Stimulated activated CD4-positive, alpha-beta T cell treated with anti-CD3 and anti-CD28 coated beads, Interleukin-12 subunit alpha, Interleukin-12 subunit beta, amount 100 ng/mL, for 4 hours (primary cell): Measurements from ENCODE around the gene FABP3.

ENCODE experiments used
- DNase-seq: peaks from one replicate; pipeline ENCODE4 v3.0.0-alpha.2; 2020

The FABP3 gene

GRCh38 chr1:31373056-31373896 lies at the start of gene FABP3:
Gene FABP3 (minus strand): TSS chr1:31373076. CDS start chr1:31373014, 62 bp downstream.
- peak; percentile 7 for DNase-seq

- no peak for DNase-seq
These were observed 48.6 kb upstream of the FABP3 start for GRCh38 chr1:31421371-31422040.

- no peak for DNase-seq
These were observed 47.8 kb upstream of the FABP3 start for GRCh38 chr1:31420716-31421115.

GRCh38 chr1:31418626-31419323 lies 45.9 kb upstream of the FABP3 start:
- DNase-seq = no peak

GRCh38 chr1:31417148-31417547 lies 44.3 kb upstream of the FABP3 start:
- no peak for DNase-seq

GRCh38 chr1:31416101-31416736 lies 43.3 kb upstream of the FABP3 start:
- no peak for DNase-seq

- DNase-seq = no peak
These were observed 42.8 kb upstream of the FABP3 start for GRCh38 chr1:31415658-31416057.

GRCh38 chr1:31414980-31415370 lies 42.1 kb upstream of the FABP3 start:
- no peak for DNase-seq

GRCh38 chr1:31413405-31414001 lies 40.6 kb upstream of the FABP3 start:
- peak; percentile 25 for DNase-seq

- peak; percentile 30 for DNase-seq
These were observed 40.0 kb upstream of the FABP3 start, which contains the start of gene SERINC2 for GRCh38 chr1:31412732-31413404. Gene SERINC2 (plus strand): TSS chr1:31413213. CDS start chr1:31413266, 53 bp downstream.

GRCh38 chr1:31412205-31412604 lies 39.3 kb upstream of the FABP3 start:
- no peak for DNase-seq

GRCh38 chr1:31410871-31411270 lies 38.0 kb upstream of the FABP3 start:
- DNase-seq = no peak

GRCh38 chr1:31409946-31410858 lies 37.3 kb upstream of the FABP3 start:
- no peak for DNase-seq

- DNase-seq = no peak
These were observed 36.0 kb upstream of the FABP3 start for GRCh38 chr1:31408788-31409318.

GRCh38 chr1:31407029-31407626 lies 34.3 kb upstream of the FABP3 start:
- DNase-seq = no peak

- DNase-seq = no peak
These were observed 32.8 kb upstream of the FABP3 start for GRCh38 chr1:31405578-31406245.

- no peak for DNase-seq
These were observed 28.4 kb upstream of the FABP3 start for GRCh38 chr1:31401241-31401640.

GRCh38 chr1:31400393-31400792 lies 27.5 kb upstream of the FABP3 start:
- DNase-seq = no peak

- no peak for DNase-seq
These were observed 27.1 kb upstream of the FABP3 start for GRCh38 chr1:31399976-31400375.

GRCh38 chr1:31398246-31398645 lies 25.4 kb upstream of the FABP3 start:
- no peak for DNase-seq
